Lung (tissue), 12 donors: ENCODE measurements around the gene AJAP1. TPM values are rescaled to one million over a fixed set of nuclear protein-coding genes. Genes with fewer than 3 reads are reported as not detected.

Source experiments
- ATAC-seq: fragments of 200-7000 bp; cut with Tn5 transposase; one replicate; pipeline ENCODE4 v1.9.1; 2020; ENCODE audit warnings: moderate number of reproducible peaks; ENCODE audit not compliant: insufficient read depth, low FRiP score
- DNase-seq, 3 donors: peaks; one replicate each; pipeline ENCODE4 v3.0.0-alpha.2; 2013 to 2017
- H3K27ac ChIP-seq, 2 donors: one replicate each; pipeline ENCODE4 v1.5.1; 2013; ENCODE audit warnings: mild to moderate bottlenecking in 2 of 2, moderate library complexity in 2 of 2, control low read depth in 1 of 2, inconsistent platforms in 1 of 2, low read depth in 1 of 2, low read length in 1 of 2
- H3K27me3 ChIP-seq, 3 donors: one replicate each; pipeline ENCODE4 v1.5.1; 2013; ENCODE audit warnings: low read length in 2 of 3; ENCODE audit not compliant: control insufficient read depth in 3 of 3, insufficient read depth in 3 of 3
- H3K36me3 ChIP-seq, 4 donors: one replicate each; pipeline ENCODE4 v1.5.1; 2013; ENCODE audit warnings: low read length in 4 of 4, mild to moderate bottlenecking in 1 of 4, moderate library complexity in 1 of 4; ENCODE audit not compliant: control insufficient read depth in 4 of 4, insufficient read depth in 4 of 4
- H3K4me1 ChIP-seq, 5 donors: one replicate each; pipeline ENCODE4 v1.5.1; 2013; ENCODE audit warnings: low read length in 5 of 5, mild to moderate bottlenecking in 2 of 5, moderate library complexity in 1 of 5; ENCODE audit not compliant: control insufficient read depth in 5 of 5, insufficient read depth in 5 of 5
- H3K4me3 ChIP-seq: one replicate; pipeline ENCODE4 v1.5.1; 2013; ENCODE audit warnings: mild to moderate bottlenecking, control low read depth, moderate library complexity
- H3K9ac ChIP-seq, 2 donors: one replicate each; pipeline ENCODE4 v1.5.1; 2013; ENCODE audit warnings: low read length in 2 of 2, control low read depth in 1 of 2; ENCODE audit not compliant: insufficient read depth in 1 of 2
- H3K9me3 ChIP-seq, 4 donors: one replicate each; pipeline ENCODE4 v1.5.1; 2013; ENCODE audit warnings: low read length in 3 of 4, mild to moderate bottlenecking in 1 of 4, moderate library complexity in 1 of 4; ENCODE audit not compliant: control insufficient read depth in 4 of 4, insufficient read depth in 3 of 4
- WGBS, 2 donors: extraction: QIAGEN DNeasy Blood & Tissue Kit; methylation state at CpG; one replicate each; pipeline ENCODE4 v1.1.7; 2013; 5-methylcytosine and 5-hydroxymethylcytosine counted together
- polyA plus RNA-seq, 2 donors: library from polyadenylated mRNA; stranded (reverse); fragments of 200-250 nt; gene quantifications; one replicate each; pipeline ENCODE4 v1.2.1, GENCODE V29; 2013
- total RNA-seq, 2 donors: library from RNA; depleted of rRNA in 1 of 2; stranded (reverse); fragments of >200 nt in 1 of 2; gene quantifications; one replicate each; pipeline ENCODE4 v1.2.1, GENCODE V29; 2014 to 2021
- TF ChIP-seq, protein P1 (sequence below): IDR thresholded peaks from 2 replicates; pipeline ENCODE4 v1.5.1; 2012; ENCODE audit warnings: mild to moderate bottlenecking; ENCODE audit errors: control extremely low read depth, extremely low read depth
- donor health status: control.
- donor health status: control.
- donor health status: Bipolar disorder and iron deficiency.
- donor health status: healthy.
- donor health status: DM: yes; HTN: yes; CAD: no.

AJAP1 gene
- total and polyA plus RNA-seq, 4 donors, result 0.05 to 0.77 (median 0.19) TPM

GRCh38 chr1:4724001-4724400, 69.6 kb downstream of the AJAP1 start:
- no peak overlapping the region for H3K9ac ChIP-seq
- H3K4me3 ChIP-seq, result no peak overlapping the region
- peaks cover 0 to 3% (median 0%) of the 10 kb centered on the region in 3 donors for H3K27me3 ChIP-seq
- no peak overlapping the region for H3K27ac ChIP-seq
- no peaks in the 10 kb centered on the region for H3K36me3 ChIP-seq
- WGBS, 2 donors, result 93 to 97% methylated on average over 11 to 12 of the region's 12 CpGs
- peaks cover 0 to 3% (median 0%) of the 10 kb centered on the region in 4 donors for H3K9me3 ChIP-seq
- DNase-seq (no peak), ATAC-seq (no peak)
- H3K4me1 ChIP-seq, result no peaks in the 10 kb centered on the region
- TF ChIP-seq, protein P1, sequence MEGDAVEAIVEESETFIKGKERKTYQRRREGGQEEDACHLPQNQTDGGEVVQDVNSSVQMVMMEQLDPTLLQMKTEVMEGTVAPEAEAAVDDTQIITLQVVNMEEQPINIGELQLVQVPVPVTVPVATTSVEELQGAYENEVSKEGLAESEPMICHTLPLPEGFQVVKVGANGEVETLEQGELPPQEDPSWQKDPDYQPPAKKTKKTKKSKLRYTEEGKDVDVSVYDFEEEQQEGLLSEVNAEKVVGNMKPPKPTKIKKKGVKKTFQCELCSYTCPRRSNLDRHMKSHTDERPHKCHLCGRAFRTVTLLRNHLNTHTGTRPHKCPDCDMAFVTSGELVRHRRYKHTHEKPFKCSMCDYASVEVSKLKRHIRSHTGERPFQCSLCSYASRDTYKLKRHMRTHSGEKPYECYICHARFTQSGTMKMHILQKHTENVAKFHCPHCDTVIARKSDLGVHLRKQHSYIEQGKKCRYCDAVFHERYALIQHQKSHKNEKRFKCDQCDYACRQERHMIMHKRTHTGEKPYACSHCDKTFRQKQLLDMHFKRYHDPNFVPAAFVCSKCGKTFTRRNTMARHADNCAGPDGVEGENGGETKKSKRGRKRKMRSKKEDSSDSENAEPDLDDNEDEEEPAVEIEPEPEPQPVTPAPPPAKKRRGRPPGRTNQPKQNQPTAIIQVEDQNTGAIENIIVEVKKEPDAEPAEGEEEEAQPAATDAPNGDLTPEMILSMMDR, result no peak

DNA sequence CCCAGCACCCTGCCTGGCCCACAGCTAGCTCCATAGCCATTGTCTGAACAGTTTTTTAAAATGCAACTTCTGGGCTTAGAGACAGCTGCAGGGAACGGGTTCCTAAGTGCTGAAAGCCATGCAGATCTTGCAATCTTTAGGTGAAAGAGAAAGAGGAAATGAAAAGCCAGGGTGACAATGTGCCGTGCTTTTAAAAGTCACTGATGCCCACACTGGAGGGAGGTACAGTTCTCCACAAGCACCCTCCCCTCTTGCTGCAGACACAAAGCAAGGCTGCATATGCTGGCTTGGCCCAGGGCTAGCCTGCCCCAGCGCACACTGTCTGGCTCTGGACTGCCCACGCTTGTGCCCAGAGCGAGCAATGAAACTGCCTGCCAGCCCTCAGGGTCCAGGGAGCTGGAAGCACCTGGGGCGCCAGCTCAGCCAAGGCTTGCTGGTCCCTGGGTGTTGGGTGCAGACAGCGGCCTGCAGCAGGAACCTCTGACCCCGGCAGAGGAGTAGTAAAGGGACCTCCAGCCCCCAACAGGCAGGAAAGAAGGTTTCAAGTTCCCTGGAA, 70.4 kb downstream of the AJAP1 start:
- Histone ChIP-seq H3K4me1 (peaks cover 0 to 3% (median 0%) of the 10 kb centered on the region in 5 donors), H3K27ac (no peak overlapping the region), H3K4me3 (no peak overlapping the region), H3K27me3 (peaks cover 0 to 3% (median 0%) of the 10 kb centered on the region in 3 donors), H3K9ac (no peak overlapping the region), H3K36me3 (no peaks in the 10 kb centered on the region), H3K9me3 (peaks cover 0 to 3% (median 0%) of the 10 kb centered on the region in 4 donors)
- no peak for ATAC-seq
- no peak for DNase-seq
- WGBS, 2 donors, result 70 to 79% methylated on average over 8 of the region's 8 CpGs
- TF ChIP-seq, protein P1, result no peak

DNA sequence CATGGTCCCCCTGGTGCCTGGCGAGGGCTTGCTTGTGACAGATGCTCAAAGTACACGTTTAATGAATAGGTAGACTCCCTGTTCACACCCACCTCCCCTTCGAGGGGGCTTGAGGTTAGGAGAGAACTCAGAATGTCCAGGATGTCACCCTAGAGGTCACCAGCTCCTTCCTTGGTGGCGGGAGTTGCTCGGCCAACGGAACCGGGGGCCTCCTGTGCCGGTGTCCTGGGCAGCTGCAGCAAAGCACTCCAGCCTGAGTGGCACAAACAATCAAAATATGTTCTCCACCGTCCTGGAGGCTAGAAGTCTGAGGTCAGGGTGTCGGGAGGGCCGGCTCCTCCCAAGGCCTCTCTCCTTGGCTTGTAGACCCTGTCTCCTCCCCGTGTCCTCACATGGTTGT, 71.0 kb downstream of the AJAP1 start:
- no peak overlapping the region for H3K4me3 ChIP-seq
- DNase-seq (no peak), ATAC-seq (no peak)
- peaks cover 0 to 3% (median 0%) of the 10 kb centered on the region in 4 donors for H3K9me3 ChIP-seq
- no peak overlapping the region for H3K9ac ChIP-seq
- no peak overlapping the region for H3K27ac ChIP-seq
- H3K36me3 ChIP-seq, result no peaks in the 10 kb centered on the region
- H3K4me1 ChIP-seq, result peaks cover 0 to 3% (median 0%) of the 10 kb centered on the region in 5 donors
- WGBS, 2 donors, result 77 to 87% methylated on average over 12 of the region's 12 CpGs
- TF ChIP-seq, protein P1, result no peak
- peaks cover 0 to 3% (median 0%) of the 10 kb centered on the region in 3 donors for H3K27me3 ChIP-seq
